NCI-H2081 (cell line): Measurements from ENCODE around the gene CDC25A.

ENCODE experiments used
- DNase-seq, 2 experiments: peaks; one replicate each; lab custom pipeline; 2025; lab: John Stamatoyannopoulos, UW

The CDC25A gene

GRCh38 chr3:48194446-48195071 lies 6.3 kb upstream of the CDC25A start:
- peak; percentile 36 to 62 for DNase-seq

DNA sequence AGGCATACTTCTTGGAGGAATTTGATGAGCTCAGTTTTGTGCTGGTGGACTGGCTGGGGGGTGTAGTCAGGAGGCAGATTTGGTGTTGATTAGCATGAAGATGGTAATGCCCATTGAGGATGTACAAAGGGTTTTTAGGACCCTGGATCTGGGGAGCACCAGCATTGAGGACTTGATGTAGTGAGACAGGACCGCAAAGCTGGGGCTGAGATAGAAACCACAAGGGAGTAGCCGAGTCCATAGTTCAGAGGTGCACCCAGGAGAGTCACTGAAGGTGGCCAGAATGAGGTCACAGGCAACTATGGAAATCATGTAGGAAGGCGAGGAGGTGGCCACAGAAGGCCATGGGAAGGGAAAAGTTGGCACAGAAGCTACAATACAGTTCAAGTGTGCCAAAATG lies 2.7 kb upstream of the CDC25A start:
- no peak for DNase-seq

- DNase-seq = no peak
Measured at GRCh38 chr3:48189321-48189720, 1.1 kb upstream of the CDC25A start.

DNA sequence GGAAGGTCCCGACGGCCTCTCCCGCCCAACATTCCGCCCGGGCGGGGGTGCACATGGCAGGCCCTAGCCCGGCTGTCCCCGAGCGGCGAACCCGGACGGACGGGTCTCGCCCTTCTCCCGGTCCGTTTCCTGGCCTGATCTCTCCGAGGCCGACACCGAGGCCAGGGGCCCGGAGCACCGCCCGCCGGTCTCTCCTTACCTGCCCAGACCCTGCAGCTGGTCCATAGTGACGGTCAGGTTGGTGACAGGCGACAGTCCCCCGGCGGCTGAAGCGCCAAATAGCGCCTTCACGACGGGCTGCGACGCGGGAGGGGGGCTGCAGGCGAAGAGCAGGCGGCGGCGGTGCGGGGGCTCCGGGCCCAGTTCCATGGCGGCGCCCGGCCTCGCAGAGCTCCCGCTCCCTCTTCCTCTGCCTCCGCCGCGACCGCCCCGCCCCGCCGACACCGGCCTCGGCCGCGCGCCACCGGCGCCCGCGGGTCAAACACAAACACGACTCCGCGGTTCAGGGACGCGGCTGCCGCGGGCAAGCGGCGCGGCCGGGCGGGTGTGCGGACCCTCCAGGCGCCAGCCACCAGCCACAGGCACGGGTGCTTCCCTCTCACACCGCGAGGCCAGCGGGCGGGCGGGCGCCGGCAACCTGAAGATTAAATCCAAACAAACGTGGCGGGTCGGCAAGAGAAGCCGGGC lies 495 bp downstream of the CDC25A start:
- DNase-seq = peak in 1 of 2 experiments; percentile 48

DNA sequence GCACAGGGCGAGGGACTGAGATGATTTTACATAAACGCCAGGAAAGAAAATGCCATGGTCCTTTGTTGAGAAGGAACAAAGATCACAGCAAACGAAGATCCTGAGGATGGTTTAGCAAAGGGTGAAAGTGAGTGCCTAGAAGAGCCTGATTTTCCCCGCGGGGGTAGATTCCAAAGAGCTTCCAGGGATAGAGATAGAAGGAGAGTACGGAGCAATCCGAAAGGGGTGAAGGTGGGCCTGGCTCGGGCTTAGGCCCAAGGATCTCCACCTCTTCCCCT lies 977 bp downstream of the CDC25A start:
- no peak for DNase-seq

GRCh38 chr3:48186631-48187300 lies 1.5 kb downstream of the CDC25A start:
- DNase-seq = peak in 1 of 2 experiments; percentile 6

DNA sequence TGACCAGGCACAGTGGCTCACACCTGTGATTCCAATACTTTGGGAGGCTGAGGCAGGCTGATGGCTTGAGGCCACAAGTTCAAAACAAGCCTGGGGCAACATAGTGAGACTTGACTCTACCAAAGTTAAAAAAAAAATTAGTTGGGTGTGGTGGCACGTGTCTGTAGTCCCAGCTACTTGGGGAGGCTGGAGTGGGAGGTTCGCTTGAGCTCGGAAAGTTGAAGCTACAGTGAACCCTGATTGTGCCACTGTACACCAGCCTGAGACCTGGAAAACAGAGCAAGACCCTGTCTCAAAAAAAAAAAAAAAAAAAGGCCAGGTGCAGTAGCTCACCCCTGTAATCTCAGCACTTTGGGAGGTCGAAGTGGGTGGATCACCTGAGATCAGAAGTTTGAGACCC lies 3.1 kb downstream of the CDC25A start:
- no peak for DNase-seq

- no peak for DNase-seq
Measured at GRCh38 chr3:48184299-48184698, 3.9 kb downstream of the CDC25A start.

- no peak for DNase-seq
Measured at GRCh38 chr3:48180531-48181253, 7.5 kb downstream of the CDC25A start.

DNA sequence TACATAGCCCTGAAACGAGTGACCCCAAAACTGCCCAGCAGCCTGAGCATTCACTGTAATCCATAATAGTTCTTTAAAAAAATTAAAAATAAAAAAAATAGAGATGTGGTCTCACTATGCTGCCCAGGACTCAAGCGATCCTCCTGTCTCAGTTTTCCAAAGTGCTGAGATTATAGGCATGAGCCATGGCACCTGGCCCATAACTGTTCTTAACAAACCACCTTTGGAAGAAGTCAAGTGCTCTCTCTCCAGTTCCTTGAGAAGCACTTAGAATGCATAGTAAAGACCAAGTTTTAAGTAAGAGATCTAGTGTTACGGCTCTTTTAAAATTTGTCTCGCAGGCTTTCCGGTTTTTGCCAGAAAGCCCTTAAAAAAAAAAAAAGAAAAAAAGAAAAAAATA lies 8.2 kb downstream of the CDC25A start:
- DNase-seq = no peak

DNA sequence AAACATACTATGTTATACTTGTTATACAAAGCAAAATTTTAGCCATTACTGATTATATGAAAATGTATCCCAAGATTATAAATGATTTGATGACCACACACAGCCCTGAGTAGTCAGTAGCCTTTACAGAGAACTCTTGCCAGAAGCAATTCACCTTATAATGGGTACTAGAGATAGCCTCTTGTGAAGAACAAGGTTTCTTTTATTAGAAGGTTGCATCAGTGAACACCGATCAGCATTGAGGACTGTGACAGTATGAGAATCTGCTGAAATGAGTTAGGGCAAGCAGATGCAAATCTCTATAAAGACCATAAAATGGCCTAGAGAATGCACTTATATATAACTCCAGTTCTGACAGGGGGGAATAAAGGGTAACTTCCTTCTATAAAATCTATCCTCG lies 10.1 kb downstream of the CDC25A start:
- no peak for DNase-seq

DNA sequence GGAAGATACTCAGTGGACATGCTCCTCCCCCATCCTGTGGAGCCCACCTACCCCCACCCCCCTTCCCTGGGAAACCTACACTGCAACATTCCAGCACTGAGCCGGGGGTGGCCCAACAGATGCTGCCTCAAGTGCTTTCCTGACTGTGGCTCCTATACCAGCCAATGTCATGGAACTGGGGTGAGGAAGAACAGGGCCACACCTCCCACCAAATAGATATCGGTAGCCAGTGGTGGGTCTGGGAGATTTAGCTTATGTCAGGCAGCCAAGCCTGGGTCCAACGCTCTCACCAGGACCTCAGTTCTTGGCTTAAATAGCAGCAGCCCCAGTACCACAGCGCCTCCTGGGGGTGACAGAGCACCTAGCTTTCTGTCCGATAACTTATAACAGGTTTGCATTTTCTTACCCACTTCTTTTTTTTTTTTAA lies 30.3 kb downstream of the CDC25A start:
- DNase-seq = no peak

DNA sequence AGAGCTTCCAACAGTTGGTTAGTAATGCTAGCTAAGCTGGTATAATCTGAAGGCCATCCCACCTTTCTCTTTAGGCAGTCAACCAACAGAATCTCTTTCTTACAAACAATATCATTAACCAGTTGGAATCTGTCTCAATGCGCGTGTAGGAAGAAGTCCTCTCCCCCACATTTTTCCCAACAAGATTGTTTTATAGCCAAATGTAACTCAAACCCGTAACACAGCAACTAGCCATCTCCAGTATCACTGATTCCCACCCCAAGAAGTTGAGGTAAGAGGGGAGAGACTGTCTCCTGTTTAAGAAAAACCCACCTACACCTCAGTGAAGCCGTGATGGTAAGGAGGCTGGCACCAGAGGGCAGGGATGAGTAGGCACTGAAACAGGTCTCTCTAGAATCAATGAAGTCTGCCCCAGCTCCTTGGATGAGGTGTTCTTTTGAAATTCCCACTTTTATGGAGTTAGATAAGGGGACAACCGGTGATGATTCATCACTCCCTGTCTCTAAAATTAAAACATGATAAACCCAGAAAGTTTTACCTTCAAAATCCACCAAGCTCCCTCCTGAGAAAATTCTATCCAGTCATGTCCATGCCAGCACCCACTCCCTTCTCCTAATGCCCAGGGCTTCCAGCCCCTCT lies 30.9 kb downstream of the CDC25A start:
- DNase-seq = no peak

DNA sequence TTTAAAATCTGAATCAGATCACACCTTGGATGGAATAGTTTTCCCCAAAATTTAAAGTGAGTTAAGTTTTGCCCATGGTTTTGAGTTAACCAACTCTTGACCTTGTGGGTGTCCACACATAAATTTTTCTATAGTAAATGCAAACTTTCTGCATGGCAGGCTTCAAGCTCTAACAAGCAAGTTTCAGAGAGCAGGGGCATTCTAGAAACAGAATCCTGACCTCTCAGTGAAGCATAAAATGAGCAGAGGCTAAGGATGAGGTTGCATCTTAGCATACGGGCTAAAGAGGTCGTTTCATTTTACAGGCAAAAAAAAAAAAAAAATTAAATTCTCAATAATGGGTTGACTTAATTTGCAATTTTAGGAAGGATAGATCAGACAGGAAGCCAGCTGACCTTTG lies 32.1 kb downstream of the CDC25A start:
- DNase-seq = no peak

GRCh38 chr3:48155122-48155521 lies 33.1 kb downstream of the CDC25A start:
- no peak for DNase-seq

GRCh38 chr3:48151807-48152427 lies 36.3 kb downstream of the CDC25A start:
- no peak for DNase-seq

DNA sequence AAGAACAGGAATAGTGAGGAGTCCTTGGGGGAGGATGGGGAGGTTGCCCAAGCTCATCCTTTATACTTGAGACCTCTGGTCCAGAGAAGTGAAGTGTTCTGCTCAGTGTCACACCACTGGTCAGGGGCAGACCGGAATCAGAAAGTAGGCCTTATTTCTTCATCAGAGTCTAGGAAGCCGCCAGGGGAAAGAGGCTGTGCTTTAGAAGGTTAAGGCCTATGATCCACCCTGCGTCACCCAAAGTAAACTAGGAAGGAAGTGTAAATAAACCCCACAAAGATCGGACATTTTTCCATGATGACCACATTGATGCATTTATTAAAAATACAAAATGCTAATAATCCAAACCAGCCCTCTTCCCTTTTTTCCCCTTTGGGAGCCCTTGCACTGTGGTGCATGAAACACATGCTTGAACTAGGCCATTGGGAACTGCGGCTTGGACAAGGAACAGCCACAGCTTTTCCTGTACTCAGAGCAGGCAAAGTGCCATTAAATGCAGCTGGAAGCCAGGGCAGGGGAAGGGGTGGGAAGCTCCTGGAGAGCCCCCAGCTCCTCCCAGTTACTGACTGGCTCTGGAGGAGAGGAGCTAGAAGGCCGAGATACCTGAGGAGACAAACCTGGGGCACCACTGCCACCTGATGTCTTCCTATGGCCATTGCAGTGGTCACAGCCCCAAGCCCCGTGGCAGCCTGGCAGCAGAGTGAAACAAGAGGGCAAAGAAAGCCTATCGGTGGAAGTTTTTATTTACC lies 37.0 kb downstream of the CDC25A start:
- DNase-seq = peak; percentile 76 to 85

DNA sequence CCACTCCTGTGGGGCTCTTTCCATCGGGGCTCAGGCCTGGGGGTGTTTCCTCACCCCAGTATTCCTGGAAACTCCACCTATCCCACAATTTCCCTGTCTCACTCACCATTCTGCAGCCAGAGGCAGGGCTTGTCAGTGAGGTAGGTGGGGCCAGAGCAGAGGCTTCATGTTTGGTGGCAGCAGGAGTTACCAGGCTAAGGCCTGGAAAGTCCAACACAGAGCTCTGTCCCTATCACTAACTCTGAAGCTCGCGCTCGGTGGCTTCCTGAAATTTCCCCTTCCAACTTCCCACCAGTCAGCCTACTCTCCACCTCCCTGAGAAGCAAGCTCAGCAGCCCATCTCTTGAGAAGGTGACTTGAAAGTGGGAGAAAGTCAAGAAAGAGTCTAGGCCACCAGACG lies 44.2 kb downstream of the CDC25A start:
- DNase-seq = no peak

DNA sequence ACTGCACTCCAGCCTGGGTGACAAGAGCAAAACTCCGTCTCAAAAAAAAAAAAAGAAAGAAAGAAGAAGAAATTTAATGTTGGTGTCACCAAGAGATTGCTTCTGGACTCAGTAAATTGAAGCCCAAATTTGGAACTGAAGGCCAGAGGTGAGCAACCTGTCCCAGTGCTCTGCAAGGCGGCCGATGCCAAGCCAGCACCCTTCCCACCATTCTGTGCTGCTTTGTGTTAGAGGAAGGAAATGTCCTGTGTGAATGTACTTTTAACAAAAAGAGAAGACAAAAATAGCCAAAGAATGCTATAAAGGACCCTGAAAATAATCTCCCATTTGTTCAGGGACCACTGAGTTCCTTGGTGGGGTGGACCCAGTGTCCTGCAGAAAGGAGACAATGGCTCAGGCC lies 44.6 kb downstream of the CDC25A start:
- no peak for DNase-seq

DNA sequence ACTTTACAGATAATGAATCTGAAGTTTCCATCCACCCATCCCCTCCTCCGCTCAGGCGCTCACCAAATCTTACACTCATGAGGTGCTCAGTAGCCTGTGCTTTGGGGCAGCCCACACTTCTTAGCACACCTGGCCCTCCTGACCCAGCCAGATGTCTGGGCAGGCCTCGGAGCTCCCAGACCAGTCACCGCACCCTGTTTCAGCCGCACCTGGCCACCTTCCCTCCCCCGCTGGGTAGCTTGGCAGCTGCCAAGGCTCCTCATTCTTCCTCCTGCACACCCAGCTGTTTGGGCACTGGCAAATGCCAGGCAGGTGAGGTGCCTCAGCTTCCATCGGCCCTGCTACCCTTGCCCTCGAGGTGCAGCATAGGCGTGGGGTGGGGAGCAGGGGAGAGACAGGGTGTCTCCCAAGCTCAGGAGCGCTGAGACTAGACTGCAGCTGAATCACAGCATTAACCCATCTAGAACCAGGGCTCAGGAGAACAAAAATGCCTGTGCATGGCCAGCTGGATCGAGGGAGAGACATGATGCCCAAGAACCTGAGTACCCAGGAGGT lies 45.8 kb downstream of the CDC25A start:
- DNase-seq = peak in 1 of 2 experiments; percentile 26

- no peak for DNase-seq
Measured at GRCh38 chr3:48141604-48142137, 46.5 kb downstream of the CDC25A start.
